HUES64 (cell line): ENCODE measurements around the gene PRPF6.

Experiments
- H3K27ac ChIP-seq: 2 replicates; pipeline ENCODE4 v1.7.0; 2013; ENCODE audit warnings: low read depth, low read length, inconsistent platforms
- H3K27me3 ChIP-seq: 2 replicates; pipeline ENCODE4 v1.6.1; 2013; ENCODE audit warnings: mild to moderate bottlenecking, low read length; ENCODE audit not compliant: insufficient read depth
- H3K36me3 ChIP-seq: 2 replicates; pipeline ENCODE4 v1.6.1; 2013; ENCODE audit warnings: mild to moderate bottlenecking, low read length; ENCODE audit not compliant: insufficient read depth
- H3K4me1 ChIP-seq: 2 replicates; pipeline ENCODE4 v1.6.1; 2013; ENCODE audit warnings: mild to moderate bottlenecking, low read length, moderate library complexity; ENCODE audit not compliant: insufficient read depth
- H3K4me3 ChIP-seq: 2 replicates; pipeline ENCODE4 v1.5.1; 2013; ENCODE audit warnings: mild to moderate bottlenecking, low read length, moderate library complexity
- H3K9ac ChIP-seq: 2 replicates; pipeline ENCODE4 v1.6.1; 2013; ENCODE audit warnings: mild to moderate bottlenecking, low read depth, low read length
- H3K9me3 ChIP-seq: 2 replicates; pipeline ENCODE4 v1.6.1; 2013; ENCODE audit warnings: low read depth, low read length; ENCODE audit not compliant: insufficient read depth
- WGBS: fragments of 150-250, 120-280 bp; methylation state at CpG from one replicate; pipeline ENCODE4 v1.1.7; 2013; ENCODE audit warnings: missing lambda C conversion rate; 5-methylcytosine and 5-hydroxymethylcytosine counted together

The PRPF6 gene

GRCh38 chr20:64050261-64051032 is 69.5 kb downstream of the PRPF6 start:
- no peak overlapping the region for H3K9ac ChIP-seq
- peaks cover 9% of the 10 kb centered on the region; the same call in 1 of the 2 replicates for H3K4me1 ChIP-seq
- H3K27me3 ChIP-seq = peaks cover 57% of the 10 kb centered on the region
- H3K36me3 ChIP-seq = no peaks in the 10 kb centered on the region
- H3K4me3 ChIP-seq = no peak overlapping the region
- WGBS = 82% methylated on average over 23 of the region's 23 CpGs
- no peak overlapping the region for H3K27ac ChIP-seq
- H3K9me3 ChIP-seq = no peaks in the 10 kb centered on the region

DNA sequence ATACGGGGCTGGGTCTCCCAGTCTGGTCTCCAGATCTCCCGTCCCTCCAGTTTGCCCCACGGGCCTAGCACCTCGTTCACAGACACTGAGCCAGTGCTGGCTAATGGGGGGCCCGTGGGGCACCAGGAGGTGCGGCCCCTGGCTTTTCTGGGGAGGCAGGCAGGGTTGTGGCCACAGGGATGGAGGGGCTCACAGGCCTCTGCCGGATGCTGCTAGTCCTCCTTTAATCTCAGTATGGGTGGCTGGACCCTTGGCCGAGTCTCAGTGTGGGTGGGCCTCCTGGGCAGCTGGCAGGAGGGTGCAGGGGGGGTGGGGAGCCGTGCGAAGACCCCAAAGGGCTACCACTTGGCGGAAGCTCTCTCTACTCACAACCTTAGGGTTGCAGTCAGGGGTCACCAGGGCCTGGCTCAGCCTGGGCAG is 70.1 kb downstream of the PRPF6 start:
- H3K4me1 ChIP-seq = 0 out of 2 replicates have a peak, but pooled peaks cover 6% of the 10 kb centered on the region
- 89% methylated on average over 11 of the region's 11 CpGs for WGBS

GRCh38 chr20:64051561-64052325 is 70.8 kb downstream of the PRPF6 start:
- H3K9ac ChIP-seq = no peak overlapping the region
- 86% methylated on average over 15 of the region's 15 CpGs for WGBS
- no peaks in the 10 kb centered on the region for H3K36me3 ChIP-seq
- 0 out of 2 replicates have a peak, but pooled peaks cover 6% of the 10 kb centered on the region for H3K4me1 ChIP-seq
- peaks cover 44% of the 10 kb centered on the region for H3K27me3 ChIP-seq
- no peak overlapping the region for H3K4me3 ChIP-seq
- H3K27ac ChIP-seq = no peak overlapping the region
- H3K9me3 ChIP-seq = no peaks in the 10 kb centered on the region

More for the DNA sequence above, 70.1 kb downstream of the PRPF6 start:
- no peaks in the 10 kb centered on the region for H3K9me3 ChIP-seq
- H3K36me3 ChIP-seq = no peaks in the 10 kb centered on the region
- H3K27me3 ChIP-seq = peaks cover 51% of the 10 kb centered on the region
- H3K4me3 ChIP-seq = no peak overlapping the region
- no peak overlapping the region for H3K27ac ChIP-seq
- H3K9ac ChIP-seq = no peak overlapping the region

- H3K27ac ChIP-seq = no peak overlapping the region
- no peaks in the 10 kb centered on the region for H3K36me3 ChIP-seq
- WGBS = 91% methylated on average over 10 of the region's 10 CpGs
Observed at GRCh38 chr20:64052326-64052722, 71.4 kb downstream of the PRPF6 start.

DNA sequence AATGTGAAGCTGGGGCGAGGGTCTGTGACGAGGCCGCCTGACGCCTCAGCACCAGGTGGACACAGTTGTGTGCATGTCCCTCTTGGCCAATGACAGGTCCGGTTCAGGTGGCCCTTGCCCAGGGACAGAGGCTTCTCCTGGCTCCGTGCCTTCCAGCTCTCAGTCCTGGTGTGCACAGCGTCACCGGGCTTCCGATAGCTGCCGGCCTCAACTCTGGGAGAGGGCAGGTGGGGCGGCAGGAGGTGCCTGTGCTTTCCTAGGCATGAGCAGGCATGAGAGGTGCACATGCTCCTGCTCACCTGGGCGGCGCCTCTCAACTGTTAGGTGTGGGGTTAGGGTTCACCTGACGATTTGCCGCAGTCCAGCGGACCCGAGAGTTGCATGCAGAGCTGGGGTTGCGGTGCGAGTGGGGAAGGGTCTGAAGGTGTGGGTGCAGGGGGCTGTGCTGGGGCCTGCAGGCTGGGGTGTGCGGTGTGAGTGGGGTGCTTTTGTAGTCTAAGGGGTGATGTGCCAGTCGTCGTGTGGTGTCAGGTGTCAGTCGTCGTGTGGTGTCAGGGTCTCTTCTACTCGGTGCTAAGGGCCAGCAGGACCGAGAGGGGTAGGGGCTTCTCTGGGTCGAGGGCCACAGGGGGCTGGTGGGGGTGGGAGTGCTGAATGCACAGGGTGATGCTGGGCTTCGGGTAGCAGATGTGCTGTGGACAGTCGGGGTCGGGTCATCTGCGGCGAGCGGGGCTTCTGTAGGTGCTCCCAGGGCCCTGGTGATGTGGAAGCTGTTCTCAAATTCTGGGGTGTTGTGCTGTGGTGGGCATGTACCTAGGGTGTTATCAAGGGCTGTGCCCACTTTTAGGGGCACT is 72.3 kb downstream of the PRPF6 start:
- H3K27me3 ChIP-seq = peaks cover 29% of the 10 kb centered on the region
- H3K9me3 ChIP-seq = no peaks in the 10 kb centered on the region
- WGBS = 84% methylated on average over 33 of the region's 33 CpGs
- H3K9ac ChIP-seq = no peak overlapping the region
- 0 out of 2 replicates have a peak, but pooled peaks cover 6% of the 10 kb centered on the region for H3K4me1 ChIP-seq
- no peak overlapping the region for H3K4me3 ChIP-seq
- H3K27ac ChIP-seq = no peak overlapping the region
- no peaks in the 10 kb centered on the region for H3K36me3 ChIP-seq

More at GRCh38 chr20:64052326-64052722, 71.4 kb downstream of the PRPF6 start:
- Histone ChIP-seq H3K27me3 (peaks cover 38% of the 10 kb centered on the region), H3K4me1 (0 out of 2 replicates have a peak, but pooled peaks cover 6% of the 10 kb centered on the region), H3K9ac (no peak overlapping the region), H3K4me3 (no peak overlapping the region), H3K9me3 (no peaks in the 10 kb centered on the region)

DNA sequence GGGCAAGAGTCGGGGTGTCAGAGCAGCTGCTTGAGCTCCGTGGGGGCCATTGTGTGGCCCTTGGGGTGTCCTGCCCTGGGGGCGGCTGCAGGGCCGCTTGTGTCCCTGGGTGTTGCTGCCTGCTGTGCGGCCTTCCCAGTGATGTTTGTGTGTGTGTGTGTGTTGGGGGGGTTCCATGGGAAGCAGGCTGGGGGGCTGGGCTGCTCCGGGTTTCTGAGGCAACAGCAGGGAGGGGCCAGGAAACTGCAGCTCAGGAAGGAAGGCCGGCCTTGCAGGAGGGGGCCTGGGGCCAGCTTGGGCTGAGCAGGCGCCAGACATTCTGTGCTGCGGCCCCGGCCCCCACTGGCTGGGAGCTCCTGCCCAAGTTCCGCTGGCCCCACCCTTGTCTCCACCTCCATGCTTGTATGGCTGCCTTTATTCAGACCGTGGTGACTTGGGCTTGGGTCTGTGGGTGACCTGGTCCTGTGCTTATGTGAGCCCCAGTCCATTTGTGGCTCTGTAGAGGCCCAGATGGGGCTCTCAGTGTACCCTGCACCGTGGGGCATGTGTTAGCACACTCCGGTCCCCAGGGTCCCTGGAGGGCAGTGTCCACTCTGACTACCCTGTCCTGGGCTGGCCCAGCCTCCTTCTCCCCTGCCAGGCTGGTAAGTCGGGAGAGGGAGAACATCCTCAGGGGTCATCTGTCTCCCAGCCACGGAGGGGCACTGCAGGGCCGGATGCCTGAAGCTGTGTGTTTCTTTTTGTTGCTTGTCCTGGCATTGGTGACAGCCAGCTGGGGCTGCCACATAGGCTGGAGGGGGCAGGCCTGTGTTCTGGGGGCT is 73.1 kb downstream of the PRPF6 start:
- H3K27ac ChIP-seq = 0 out of 2 replicates have a peak overlapping the region, but pooled peaks have one; percentile 25
- H3K27me3 ChIP-seq = peaks cover 21% of the 10 kb centered on the region
- H3K9ac ChIP-seq = no peak overlapping the region
- 45% methylated on average over 17 of the region's 17 CpGs for WGBS
- no peak overlapping the region for H3K4me3 ChIP-seq
- no peaks in the 10 kb centered on the region for H3K9me3 ChIP-seq
- 0 out of 2 replicates have a peak, but pooled peaks cover 6% of the 10 kb centered on the region for H3K4me1 ChIP-seq
- no peaks in the 10 kb centered on the region for H3K36me3 ChIP-seq

GRCh38 chr20:64055396-64055892 is 74.5 kb downstream of the PRPF6 start:
- H3K9ac ChIP-seq = no peak overlapping the region
- no peaks in the 10 kb centered on the region for H3K9me3 ChIP-seq
- H3K27ac ChIP-seq = no peak overlapping the region
- WGBS = 81% methylated on average over 9 of the region's 9 CpGs
- H3K27me3 ChIP-seq = peaks cover 7% of the 10 kb centered on the region
- H3K4me3 ChIP-seq = no peak overlapping the region
- H3K4me1 ChIP-seq = 0 out of 2 replicates have a peak, but pooled peaks cover 6% of the 10 kb centered on the region
- no peaks in the 10 kb centered on the region for H3K36me3 ChIP-seq

DNA sequence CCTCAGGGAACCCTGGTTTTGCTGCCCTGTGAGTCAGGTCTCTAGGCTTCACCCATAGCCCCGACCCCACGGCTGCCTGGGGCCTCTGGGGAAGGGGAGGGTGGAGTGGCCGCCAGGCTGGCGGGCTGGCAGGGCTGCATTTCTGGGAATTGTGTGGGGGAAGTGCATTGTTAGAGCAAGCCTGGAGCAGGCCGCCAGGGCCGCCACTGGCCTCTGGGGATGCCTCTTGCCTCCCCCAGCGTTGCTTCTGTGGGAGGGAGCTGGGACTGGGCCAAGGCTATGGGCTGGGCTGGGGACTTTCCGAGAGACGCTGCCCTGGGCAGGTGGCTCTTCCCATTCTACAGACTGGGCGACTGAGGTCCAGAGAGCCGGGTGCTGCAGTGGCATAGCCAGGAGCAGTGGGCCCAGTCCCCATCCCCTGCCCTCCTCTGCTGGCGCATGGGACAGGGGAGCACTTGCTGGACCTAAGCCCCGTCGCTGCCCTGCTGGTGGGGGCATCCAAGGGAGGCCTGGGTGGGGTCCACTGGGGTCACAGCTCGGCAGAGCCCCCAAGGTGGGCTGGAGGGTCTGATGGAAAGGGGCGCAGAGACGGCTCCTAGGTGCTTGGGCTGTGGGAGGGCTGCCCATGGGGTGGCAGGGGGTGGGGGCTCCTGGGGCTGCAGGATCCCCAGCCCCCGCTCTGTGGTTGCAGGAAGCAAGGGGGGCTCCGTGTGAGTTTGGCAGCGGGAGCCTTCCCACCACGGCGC is 75.1 kb downstream of the PRPF6 start:
- no peak overlapping the region for H3K4me3 ChIP-seq
- 78% methylated on average over 22 of the region's 22 CpGs for WGBS
- H3K27me3 ChIP-seq = peaks cover under 1% of the 10 kb centered on the region
- H3K9ac ChIP-seq = no peak overlapping the region
- no peaks in the 10 kb centered on the region for H3K9me3 ChIP-seq
- no peak overlapping the region for H3K27ac ChIP-seq
- 0 out of 2 replicates have a peak, but pooled peaks cover 6% of the 10 kb centered on the region for H3K4me1 ChIP-seq
- no peaks in the 10 kb centered on the region for H3K36me3 ChIP-seq

GRCh38 chr20:64056639-64056888 is 75.6 kb downstream of the PRPF6 start:
- no peaks in the 10 kb centered on the region for H3K27me3 ChIP-seq
- 0 out of 2 replicates have a peak, but pooled peaks cover 6% of the 10 kb centered on the region for H3K4me1 ChIP-seq
- WGBS = 74% methylated on average over 7 of the region's 7 CpGs
- no peak overlapping the region for H3K4me3 ChIP-seq
- H3K36me3 ChIP-seq = no peaks in the 10 kb centered on the region
- H3K9ac ChIP-seq = no peak overlapping the region
- no peaks in the 10 kb centered on the region for H3K9me3 ChIP-seq
- no peak overlapping the region for H3K27ac ChIP-seq
